Fibroblast of skin of left biceps (primary cell): ENCODE results near the gene WNT3A.
"Not testable (repeated sequence)": the region's sequence is repeated elsewhere in the genome, so short reads cannot be mapped to it uniquely, and the experiment has no call there.

ENCODE experiments used
- DNase-seq, 2 experiments: peaks; one replicate each; pipeline ENCODE4 v3.0.0-alpha.2; 2013; ENCODE audit warnings: low read depth in 2 of 2

Gene WNT3A

DNA sequence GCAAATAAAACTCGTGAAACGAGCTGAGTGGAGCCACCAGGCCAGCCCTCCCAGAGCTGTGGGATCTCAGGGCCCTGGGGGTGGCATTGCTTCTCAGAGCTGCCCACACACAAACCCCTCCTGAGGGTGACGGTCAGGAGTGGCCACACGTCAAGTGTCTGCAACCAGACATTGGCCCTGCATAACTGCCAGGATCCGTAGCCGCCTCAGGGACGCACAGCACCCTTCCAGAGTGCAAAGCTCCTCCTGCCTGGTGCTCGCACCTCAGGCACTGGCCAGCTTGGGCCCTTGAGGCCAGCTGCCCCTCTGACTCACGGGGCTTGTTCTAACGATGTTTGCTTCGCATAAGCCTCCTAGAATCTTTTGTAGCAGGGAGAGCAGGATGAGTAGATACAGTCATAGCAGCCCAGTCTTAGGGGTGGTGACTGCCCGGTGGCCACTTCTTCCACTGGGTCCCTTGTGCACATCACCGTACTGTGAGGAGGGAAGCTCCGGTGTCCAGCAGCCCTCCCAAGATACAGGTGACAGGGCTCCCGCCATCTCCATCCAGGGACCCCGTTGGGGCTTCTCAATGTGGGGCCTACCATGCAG is 5.0 kb downstream of the WNT3A start:
- DNase-seq, result no peak

GRCh38 chr1:228012555-228012954 is 5.8 kb downstream of the WNT3A start:
- DNase-seq, result no peak

- no peak for DNase-seq
Measured at GRCh38 chr1:228013131-228013934, 6.5 kb downstream of the WNT3A start.

- DNase-seq, result no peak
Measured at GRCh38 chr1:228013935-228014930, 7.4 kb downstream of the WNT3A start.

GRCh38 chr1:228015276-228016180 is 8.7 kb downstream of the WNT3A start:
- no peak for DNase-seq

DNA sequence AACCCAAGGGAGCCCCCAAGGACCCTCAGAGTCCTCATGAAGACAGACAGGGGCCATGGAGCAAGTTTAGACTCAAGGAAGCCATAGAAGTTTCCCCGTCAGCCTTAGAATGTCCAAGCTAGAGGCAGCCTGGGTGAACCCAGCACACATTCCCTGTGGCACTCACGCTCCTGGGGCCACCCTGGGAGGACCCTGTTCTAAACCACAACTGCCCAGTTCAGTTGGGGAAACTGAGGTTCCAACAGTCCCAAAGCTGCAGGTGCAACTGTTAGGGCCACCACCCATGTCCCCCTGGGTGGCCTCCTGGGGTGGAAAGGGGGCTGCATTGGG is 9.3 kb downstream of the WNT3A start:
- no peak for DNase-seq

DNA sequence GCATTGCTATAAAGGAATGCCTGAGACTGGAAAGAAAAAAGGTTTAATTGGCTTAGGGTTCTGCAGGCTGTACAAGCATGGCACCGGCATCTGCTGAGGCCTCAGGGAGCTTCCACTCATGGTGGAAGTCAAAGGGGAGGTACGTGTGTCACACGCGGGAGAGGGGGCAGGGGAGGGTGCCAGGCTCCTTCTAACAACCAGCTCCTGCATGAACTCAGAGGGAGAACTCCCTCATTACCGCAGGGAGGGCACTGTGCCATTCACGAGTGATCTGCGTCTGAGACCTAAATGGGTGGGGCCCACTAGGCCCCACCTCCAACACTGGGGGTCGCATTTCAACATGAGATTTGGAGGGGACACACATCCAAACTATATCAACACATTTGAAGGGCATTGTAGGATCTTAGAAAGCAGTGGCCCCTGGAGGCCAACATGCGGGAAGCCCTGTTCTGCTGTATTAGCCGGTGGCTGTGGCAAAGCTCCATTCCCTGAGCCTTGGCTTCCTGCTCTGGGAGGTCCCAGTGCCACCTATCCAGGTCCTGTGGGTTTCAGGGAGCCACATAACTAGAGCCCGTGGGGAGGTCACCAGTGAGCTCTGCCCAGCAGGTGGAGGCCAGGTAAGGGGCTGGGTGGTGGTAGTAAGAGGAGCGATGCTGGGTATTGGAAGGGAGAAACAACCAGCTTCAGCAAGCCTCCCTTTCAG is 10.0 kb downstream of the WNT3A start:
- DNase-seq, result no peak

- DNase-seq, result no peak
Measured at GRCh38 chr1:228017356-228018124, 10.7 kb downstream of the WNT3A start.

DNA sequence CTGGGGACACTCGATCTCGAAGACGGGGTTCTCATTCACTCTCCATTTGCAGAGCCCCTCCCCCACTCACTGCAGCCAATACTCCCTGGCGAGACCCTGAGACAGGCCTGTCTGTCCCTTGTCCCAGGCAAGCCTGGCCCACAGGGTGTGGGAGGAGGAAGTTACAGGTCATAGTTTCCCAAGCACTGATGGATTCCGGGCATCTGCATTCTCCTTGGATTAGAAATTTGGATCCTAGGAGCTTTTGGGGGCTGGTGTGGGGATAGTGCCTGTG is 11.3 kb downstream of the WNT3A start:
- no peak for DNase-seq

DNA sequence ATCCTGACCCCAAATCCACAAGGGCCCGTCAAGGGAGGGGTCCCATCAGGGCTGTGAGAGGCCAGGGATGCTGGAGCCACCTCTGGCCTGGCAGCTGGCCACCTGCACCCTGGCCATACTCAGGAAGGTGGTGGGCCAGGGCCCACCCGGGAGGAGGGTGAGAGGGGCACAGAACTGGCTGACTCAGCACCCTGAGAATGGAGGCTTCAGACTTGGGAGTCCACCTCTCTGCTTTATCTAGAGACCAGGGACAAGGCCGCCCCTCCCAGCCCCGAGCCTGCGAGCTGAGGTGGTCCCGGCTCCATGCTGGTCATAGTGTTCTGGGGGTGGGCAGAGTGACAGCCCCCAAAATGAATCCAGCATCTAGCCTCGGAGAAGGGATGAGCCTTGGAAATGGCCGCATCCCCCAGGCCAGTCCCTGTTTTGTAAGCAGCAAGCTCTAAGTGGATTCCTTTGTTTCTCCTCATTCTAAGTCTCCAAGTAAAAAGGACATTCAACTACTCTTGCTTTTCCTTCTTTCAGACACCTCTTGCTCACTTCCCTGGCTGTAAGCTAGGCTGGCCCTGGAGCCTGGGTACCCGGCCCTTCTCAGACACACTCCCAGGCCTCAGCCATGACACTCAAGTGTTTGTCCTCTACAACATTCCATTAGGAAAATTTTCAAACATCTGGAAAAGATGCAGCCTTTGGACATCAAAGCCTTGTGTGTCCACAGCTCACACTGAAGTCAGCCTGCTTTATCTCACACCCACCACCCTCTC is 12.3 kb downstream of the WNT3A start:
- DNase-seq, result no peak

DNA sequence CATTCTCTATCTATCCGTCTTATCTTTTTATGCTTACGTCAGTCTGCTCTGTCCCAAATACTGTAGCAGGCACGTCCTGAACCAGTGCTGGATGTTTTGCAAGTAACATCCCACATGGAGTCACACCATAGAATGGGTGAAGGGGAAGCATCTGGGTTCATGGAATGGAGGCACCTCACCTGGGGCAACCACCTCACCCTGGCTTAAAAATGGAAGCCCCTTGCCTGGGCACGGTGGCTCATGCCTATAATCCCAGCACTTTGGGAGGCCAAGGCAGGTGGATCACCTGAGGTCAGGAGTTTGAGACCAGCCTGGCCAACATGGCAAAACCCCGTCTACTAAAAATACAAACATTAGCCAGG is 12.9 kb downstream of the WNT3A start:
- not testable (repeated sequence) for DNase-seq

- no peak for DNase-seq
Measured at GRCh38 chr1:228020686-228021354, 14.0 kb downstream of the WNT3A start.

GRCh38 chr1:228021355-228022030 is 14.7 kb downstream of the WNT3A start:
- no peak for DNase-seq

DNA sequence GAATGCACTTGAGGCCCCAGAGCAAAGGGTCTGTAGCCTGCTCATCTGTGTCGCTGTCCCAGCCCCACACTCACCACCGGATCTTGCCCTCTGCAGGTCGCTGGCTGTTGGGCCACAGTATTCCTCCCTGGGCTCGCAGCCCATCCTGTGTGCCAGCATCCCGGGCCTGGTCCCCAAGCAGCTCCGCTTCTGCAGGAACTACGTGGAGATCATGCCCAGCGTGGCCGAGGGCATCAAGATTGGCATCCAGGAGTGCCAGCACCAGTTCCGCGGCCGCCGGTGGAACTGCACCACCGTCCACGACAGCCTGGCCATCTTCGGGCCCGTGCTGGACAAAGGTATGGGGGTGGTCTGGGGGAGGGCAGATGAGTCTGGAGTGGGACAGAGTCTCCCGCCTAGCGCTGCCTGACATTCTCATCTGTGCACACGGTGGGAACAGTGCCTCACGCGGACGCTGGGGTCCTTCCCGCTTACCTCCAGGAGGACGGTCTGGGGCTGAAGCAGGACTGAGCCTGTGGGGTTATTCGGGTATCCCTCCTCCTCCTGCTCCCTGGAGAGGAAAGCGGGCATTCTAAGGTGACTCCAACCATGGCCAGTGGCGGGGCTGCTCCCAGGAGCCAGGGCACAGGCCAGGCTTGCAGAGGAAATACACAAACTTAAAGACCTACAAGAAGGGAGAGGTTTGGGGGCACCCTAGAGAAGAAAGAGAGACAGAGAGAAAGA is 15.9 kb downstream of the WNT3A start:
- DNase-seq, result no peak

GRCh38 chr1:228023294-228023639 is 16.5 kb downstream of the WNT3A start:
- DNase-seq, result no peak

DNA sequence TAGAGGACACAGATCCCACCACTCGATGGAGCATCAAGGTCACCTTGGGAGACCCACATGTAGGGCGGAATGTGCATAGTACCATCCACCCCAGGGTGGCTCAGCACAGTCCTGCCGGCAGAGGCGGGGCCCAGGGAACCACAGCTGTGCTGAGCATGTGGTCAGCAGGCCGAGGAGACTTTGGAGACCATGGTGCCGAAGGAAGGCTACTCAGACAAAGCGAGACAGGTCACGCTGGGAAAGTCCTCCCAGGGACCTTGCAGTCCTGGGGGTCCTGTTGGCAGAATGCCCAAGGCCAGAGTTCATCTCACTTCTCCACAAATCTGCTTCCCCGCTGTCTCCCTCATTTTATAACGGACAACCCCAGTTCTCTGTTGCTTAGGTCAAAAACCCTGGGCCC is 22.5 kb downstream of the WNT3A start:
- DNase-seq, result no peak

DNA sequence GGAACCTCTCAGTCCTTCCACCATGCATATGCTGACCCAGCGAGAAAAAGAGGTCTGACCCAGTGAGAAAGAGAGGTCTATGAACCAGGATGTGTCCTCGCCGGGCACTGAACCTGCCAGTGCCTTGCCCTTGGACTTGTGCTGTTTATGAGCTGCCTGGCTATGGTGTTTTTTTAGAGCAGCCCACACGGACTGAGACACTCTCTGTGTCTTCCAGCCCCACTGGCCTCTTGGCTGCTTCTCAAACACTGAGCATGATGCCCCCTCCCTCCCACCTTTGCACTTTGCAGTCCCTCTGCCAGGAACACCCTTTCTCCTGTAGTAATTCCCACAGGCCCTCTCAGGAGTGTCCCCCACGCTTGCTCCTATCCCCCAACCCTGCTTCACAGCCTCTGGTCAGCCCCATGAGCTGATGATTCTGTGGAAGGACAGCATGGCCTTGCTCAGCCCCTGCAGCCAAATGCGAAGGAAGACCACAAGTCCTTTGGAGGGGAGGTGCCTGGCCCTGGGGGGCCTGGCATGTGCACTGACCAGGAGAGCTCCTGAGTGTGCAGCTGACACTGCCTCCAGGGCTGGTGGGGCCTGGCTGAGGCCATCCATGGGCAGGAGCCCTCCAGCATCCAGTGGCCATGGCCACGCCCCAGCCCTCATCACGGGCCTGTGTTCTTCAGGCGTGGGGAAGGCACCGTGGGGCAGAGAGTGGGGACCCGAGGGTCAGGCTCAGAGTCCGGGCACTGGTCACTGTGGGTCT is 23.8 kb downstream of the WNT3A start:
- no peak for DNase-seq
